ENCODE measurements around the gene FKBP2.
"Not testable (repeated sequence)": the region's sequence is repeated elsewhere in the genome, so short reads cannot be mapped to it uniquely, and the experiment has no call there.

Gene FKBP2

DNA sequence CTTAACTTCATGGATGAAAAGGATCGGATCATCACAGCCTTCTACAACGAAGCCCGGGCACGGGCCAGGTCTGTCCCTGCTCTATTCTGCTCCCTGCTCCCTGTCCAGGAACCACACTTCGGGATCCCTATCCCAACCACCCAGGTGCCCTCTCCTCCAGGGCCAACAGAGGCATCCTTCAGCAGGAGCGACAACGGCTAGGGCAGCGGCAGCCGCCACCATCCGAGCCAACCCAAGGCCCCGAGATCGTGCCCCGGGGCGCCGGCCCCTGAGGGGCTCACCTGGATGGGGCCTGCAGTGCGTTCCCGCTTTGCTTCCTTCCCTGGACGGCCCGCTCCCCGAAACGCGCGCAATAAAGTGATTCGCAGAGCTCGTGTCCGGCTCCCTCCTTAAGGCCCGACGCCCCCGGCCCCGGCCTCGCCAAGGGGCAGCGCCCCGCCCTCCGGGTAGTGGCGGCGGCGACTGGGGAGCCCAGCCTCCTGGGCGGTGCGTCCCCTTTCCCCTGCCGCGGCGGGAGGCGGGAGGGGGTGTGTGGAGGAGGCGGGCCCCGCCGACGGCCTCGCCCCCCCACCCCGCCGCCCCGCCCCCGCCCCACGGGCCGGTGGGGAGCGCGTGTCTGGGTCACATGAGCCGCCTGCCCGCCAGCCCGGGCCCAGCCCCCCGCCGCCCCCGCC lies 6.8 kb upstream of the FKBP2 start, which contains the start of gene VEGFB:
VEGFB (plus strand) TSS at position 672 of the 674 bp plus-strand sequence. CDS start 250 bp downstream, outside the sequence.
- DNase-seq (ENCODE audit: low read depth, low spot score) = no peak

DNA sequence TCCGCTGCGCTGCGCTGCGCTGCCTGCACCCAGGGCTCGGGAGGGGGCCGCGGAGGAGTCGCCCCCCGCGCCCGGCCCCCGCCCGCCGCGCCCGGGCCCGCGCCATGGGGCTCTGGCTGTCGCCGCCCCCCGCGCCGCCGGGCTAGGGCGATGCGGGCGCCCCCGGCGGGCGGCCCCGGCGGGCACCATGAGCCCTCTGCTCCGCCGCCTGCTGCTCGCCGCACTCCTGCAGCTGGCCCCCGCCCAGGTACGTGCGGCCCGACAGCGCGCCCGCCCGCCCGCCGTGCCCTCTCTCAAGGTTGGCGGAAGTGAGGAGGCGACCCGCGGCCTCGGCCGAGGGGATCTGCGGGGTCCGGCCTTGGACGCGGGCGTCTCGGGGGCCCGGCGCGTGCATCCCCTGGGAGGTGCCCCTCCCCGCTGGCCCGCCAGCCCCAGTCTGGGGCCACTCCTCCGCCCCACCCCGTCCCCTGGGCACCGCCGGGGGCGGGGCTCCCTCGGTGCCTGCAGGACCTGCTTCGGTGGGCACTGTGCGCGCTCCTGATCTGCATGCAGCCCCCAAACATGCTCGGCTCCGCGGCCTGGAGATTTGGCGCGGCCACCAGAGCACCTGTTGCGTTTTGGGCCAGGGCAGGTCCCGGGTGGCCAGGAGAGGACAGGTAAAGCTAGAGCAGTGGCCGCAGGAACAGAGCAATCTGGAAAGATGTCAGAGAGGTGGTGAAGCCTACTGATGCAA lies 6.1 kb upstream of the FKBP2 start:
- DNase-seq (ENCODE audit: low read depth, low spot score) = no peak

DNA sequence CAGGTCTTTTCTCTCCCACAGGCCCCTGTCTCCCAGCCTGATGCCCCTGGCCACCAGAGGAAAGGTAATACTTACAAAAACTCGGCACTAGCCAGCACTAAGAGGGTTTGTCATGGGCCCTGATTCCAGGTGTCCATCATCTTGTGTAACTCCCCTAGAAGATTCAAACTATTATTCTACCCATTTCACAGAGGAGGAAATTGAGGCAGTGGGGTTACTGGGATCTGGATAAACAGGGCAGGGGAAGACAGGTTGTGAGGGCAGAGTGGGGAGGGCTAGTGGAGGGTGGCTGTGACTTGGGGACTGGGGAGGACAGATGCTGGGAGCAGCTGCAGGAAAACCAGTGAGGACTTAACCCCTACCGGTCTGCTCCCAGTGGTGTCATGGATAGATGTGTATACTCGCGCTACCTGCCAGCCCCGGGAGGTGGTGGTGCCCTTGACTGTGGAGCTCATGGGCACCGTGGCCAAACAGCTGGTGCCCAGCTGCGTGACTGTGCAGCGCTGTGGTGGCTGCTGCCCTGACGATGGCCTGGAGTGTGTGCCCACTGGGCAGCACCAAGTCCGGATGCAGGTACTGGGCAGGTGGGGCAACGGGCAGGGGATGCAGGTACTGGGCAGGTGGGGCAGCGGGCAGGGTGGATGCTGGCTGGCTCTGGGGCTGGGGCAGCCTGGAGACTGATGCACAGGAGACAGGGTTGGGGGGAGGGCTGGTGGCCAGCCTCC lies 5.3 kb upstream of the FKBP2 start:
- DNase-seq (ENCODE audit: low read depth, low spot score) = no peak

DNA sequence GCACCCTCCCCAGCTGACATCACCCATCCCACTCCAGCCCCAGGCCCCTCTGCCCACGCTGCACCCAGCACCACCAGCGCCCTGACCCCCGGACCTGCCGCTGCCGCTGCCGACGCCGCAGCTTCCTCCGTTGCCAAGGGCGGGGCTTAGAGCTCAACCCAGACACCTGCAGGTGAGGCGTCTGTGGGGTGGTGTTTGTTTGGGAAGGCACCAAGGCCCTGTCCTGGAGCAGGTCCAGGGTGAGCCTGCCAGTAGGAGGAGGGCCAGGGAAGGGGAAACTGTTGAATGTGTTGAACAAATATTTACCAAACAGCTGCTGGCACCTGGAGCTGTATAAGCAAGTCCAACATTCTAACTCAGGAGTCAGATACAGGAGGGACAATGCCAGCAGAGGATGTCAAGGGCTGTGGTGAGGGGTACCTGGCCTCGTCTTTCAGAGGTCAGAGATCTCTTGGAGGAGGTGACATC lies 3.4 kb upstream of the FKBP2 start:
- no peak for DNase-seq (ENCODE audit: low read depth, low spot score)

DNA sequence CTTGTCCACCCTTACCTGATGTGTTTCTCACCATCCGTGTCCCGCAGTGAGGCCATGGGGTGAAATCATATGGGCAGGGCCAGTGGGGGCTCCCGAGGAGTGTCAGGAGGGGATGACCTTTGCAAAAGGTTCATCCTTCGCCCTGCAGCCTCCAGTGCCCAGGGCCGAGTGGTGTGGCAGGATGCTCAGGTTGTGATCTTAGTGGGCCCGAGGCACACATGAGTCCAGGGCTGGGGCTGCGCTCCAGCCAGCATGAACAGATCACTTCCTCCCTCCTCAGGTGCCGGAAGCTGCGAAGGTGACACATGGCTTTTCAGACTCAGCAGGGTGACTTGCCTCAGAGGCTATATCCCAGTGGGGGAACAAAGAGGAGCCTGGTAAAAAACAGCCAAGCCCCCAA lies 2.8 kb upstream of the FKBP2 start:
- DNase-seq (ENCODE audit: low read depth, low spot score) = no peak

DNA sequence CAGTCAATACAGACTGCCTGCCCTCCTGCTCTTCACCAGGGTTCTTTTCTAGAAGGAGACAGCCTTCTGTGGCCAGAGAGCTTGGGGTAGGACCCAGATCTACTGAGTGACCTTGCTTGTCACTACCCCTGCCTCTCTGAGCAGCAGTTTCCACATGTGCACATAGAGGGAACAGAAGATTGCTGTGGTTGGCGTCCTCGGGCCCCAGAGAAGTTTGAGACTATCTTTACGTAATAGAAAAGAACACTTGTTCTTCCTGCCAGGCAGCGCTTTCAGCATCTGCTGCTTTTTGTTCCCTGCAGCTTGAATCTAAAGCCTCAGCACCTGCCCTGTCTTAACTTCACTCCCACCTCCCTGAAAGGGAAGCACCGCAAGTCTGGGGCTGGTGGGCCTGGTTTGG lies 1.9 kb upstream of the FKBP2 start:
- DNase-seq (ENCODE audit: low read depth, low spot score) = no peak

DNA sequence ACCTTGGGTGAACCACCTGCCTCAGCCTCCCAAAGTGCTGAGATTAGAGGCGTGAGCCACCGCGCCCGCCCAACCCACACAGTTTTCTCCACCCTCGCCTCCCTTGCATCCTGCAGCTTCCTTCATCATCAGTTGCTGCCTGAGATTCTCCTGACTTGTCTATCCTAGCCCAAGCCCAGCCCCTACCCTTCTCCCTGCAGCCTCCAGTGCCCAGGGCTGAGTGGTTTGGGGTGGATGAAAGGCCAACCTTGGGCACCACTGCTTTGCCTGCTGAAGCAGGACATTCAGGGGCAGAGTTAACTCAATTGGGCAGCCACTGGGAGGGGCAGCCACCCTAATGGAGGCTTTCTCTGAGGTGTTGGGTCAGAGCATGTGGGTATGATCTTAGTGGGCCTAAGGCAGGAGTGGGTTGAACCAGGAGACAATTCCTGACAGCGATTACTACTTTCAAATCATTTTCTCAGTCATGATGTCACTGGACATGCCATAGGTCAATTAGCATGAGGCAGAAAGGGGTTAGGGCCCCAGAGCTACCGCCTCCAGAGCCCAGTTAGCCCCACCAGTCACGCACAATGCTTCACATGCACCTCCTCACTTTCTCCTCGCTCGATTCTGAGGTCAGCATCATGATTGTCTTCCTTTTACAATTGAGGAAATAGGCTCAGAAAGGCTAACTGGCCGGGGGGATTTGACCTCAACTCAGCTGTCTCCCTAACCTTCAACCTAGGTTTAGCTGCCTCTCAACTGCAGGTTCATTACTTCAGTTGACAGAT lies 1.0 kb upstream of the FKBP2 start:
- no peak for DNase-seq (ENCODE audit: low read depth, low spot score)

DNA sequence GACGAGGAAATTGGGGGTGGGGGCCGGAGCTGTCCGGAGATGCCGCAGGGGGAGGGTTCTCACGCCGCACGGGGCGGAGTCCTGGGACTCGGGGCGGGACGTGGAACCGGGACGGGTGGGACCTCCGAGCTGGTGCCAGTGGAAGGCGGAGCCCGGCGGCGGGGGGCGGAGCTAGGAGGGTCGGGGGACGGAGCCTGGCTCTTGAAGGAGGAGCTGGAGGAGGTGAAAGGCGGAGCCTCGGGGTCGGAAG lies 271 bp downstream of the FKBP2 start:
- no peak for DNase-seq (ENCODE audit: low read depth, low spot score)

DNA sequence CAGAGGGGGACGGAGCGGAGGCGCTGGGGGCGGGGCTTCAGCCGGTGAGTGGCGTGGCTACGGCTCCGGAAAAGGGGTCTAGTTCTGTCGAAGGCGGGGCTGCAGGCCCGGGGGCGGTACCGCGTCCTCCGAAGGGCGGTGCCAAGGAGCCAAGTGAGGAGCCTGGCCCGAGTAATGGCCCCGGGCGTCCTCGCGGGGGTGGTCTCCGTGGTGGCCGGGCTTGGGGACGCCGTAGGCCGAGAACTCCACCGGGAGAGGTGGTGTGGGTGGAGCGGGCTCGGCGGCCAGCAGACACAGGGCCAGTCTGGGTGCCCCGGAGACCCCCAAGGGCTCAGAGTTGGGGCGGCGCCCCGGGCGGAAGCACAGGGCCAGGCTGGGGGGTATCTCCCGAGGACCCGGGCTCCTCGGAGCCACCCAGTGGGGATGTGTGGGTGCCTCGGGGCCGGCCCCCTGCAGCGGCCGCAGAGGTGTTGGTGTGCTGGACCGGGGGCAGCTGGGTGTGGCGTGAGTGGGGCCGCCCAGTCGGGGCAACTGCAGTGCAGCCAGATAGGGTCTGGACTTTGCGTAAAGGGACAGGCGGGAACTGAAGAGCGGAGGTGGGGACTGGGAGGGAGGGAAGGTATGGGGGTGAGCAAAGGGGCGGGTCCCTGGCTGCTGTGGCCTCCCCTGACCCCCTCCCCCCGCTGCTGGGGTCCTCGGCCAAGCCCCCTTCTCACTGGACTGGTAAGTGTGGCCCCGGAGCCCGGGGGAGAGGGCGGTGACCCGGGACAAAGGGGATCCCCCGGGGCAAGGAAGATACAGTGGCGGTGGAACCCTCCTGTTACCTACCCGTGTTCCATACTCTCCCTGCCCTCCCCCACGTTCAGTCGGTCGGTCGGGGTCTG lies 838 bp downstream of the FKBP2 start:
- DNase-seq (ENCODE audit: low read depth, low spot score) = no peak

DNA sequence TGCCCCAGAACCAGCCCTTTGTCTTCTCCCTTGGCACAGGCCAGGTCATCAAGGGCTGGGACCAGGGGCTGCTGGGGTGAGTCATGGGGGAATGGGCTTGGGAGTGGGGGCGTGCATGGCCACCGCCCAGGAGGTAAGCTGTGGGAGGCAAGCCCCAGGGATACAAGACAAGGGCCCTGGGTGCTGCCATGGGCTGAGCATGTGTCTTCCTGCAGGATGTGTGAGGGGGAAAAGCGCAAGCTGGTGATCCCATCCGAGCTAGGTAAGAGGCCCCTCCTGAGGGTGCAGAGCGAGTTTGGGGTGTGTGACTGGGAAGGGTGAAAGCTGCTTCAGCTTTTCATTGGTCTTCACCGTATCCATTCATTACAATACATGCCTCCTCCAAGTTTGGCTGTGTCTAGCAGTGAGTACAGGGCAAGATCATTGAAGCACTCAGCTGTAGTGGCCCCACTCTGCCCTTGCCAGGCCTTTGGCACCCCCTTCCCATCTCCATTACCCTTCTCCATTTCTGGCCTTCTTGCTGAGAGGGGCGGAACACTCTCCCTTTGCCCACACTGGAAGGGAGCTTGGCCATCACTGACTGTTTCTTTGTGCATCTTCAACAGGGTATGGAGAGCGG lies 2.5 kb downstream of the FKBP2 start:
- DNase-seq (ENCODE audit: low read depth, low spot score) = no peak

DNA sequence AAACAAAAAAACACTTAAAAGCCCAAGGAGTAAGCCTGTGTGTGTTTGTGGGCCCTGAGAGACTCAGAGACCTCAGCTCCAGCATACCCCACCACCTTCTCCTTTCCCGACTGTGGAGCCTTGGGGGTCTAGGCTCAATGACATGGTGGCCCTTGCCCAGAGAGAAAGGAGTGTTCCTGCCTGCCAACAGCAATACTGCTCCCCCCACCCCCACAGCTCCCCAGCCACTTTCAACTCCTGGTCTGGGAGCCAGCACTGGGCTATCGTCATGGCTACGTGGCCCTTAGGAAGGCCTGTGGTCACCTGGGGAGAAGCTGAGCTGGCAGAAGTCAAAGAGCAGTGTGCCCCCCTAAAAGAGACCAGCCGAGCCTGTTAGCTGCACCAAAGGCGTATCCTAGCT lies 3.2 kb downstream of the FKBP2 start:
- DNase-seq (ENCODE audit: low read depth, low spot score) = no peak

DNA sequence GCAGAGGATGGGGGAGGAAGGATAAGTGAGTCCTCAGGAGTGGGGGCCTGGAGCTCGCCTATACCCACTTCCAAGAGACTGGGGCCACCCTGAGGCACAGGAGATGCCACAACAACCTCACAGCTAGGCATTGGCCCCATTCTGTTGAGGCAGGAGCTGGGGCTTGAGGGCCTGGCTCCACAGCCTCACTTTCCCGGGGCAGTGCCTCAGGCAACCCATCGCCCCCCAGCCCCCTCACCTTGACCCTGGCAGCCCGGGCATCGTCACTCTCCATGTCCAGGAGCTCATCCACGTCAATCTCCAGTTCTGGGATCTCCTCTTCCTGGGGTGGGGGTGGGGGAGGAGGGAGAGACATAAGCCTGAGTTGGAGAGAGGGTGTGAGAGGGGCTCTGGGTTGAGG lies 4.1 kb downstream of the FKBP2 start:
- no peak for DNase-seq (ENCODE audit: low read depth, low spot score)

DNA sequence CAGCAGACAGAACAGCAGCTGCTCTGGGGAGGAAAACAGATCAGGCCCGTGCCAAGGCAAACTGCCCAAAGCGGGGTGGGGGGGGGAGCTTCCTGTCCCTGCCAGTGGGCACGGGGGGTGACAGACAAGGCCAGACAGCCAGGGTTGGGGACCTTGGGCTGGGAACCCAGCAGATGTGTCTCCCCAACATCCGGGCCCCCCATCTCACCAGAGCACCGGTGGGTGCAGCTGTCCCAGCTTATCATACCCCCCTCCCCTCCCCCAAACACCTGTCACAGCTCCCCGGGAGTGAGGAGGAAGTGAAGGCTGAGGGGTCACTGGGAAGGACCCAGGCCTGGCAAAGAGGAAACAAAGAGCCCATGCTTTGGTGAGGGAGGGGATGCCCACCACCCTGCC lies 4.5 kb downstream of the FKBP2 start:
- DNase-seq (ENCODE audit: low read depth, low spot score) = no peak

DNA sequence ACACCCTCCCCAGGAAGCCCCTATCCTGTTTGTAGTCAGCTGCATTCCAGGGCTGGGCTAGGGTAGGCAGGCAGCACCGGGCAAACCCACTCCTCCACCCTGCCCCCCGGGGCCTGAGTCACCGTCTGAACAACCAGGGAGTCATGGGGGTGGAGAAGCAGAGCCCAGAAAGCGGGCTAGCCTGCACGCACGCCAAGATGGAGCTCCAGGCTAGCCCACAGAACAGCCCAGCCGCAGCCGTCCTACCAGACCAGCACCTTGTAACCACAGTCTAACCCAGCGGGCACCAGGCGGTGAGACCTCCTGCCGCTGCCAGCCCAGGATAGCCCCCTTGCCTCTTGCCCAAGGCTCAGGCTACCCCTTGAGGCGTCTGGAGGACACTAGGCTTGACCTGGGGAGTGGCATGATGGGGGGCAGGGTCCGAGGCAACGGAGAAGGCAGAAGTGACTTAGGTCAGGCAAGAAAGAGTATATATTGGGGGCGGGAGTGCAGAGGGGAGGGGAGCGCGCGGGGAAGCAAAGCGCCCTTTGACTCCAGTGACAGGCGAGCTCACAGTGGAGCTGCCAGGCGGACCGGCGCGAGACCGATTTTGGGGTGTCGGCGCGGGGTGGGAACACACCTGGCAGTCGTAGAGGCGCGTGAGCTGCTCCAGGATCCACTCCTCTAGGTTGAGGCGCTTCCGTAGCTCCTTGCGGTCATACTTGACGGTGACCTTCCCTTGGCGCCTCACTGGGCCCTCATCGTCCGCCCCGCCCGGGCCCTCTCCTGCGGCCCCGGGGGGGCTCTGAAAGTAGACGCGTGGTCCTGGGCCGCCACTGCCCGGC lies 5.1 kb downstream of the FKBP2 start:
- no peak for DNase-seq (ENCODE audit: low read depth, low spot score)

DNA sequence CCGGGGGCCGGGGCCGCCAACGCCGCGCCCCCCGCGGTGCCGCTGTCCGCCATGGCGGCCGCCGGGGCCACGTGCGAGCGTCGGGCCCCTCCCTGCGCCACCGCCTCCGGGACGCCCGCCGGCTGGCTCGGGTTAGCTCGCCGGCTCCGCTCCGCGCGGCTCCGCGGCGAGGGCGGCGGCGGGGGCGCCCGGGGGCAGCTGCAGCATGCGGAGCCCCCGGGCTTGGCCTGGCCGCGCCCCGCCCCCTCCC lies 5.7 kb downstream of the FKBP2 start:
- not testable (repeated sequence) for DNase-seq (ENCODE audit: low read depth, low spot score)

DNA sequence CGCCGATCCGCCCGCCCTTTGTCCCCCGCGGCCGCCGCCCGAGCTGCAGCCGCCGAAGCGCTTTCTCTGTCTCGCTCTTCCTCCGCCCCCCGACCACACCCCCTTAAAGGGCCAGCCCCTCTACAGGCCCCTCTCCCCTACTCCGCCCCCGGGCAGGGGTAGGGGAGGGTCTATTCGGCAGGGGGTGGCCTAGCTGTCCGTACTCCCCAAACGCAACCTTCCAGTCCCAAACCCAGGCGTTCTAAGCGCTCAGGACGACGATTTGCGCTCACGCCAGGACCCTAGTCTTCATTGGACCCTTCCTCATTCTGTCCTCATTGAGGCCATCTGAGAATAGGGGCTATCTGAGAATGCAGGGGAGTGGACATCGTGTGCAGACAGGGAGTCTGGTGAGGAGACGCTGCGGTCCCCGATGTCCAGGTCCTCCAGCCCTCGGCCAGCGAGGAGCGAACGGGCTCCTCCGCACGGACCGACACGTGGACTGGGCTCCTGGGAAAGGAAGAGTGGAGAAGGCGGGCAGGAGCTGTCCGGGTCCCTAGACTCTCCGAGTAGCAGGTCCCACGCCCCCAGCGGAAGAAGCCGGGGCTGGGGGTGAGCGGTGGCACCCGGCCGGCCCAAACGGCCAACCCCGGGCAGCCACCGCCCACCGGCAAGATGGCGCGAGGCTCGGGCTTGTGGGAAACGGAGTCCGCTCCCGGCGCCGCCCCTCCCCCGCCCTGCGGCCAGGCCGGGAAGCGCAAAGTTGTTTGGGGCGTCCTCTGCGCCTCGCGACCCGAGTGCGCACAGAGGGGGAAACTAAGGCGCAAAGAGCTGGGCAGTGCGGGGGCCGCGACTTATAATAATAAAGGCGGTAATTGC lies 6.2 kb downstream of the FKBP2 start, which contains the start of gene PPP1R14B:
PPP1R14B (minus strand) TSS at position 73 of the 858 bp plus-strand sequence. CDS start 270 bp downstream, outside the sequence.
- DNase-seq (ENCODE audit: low read depth, low spot score) = no peak

DNA sequence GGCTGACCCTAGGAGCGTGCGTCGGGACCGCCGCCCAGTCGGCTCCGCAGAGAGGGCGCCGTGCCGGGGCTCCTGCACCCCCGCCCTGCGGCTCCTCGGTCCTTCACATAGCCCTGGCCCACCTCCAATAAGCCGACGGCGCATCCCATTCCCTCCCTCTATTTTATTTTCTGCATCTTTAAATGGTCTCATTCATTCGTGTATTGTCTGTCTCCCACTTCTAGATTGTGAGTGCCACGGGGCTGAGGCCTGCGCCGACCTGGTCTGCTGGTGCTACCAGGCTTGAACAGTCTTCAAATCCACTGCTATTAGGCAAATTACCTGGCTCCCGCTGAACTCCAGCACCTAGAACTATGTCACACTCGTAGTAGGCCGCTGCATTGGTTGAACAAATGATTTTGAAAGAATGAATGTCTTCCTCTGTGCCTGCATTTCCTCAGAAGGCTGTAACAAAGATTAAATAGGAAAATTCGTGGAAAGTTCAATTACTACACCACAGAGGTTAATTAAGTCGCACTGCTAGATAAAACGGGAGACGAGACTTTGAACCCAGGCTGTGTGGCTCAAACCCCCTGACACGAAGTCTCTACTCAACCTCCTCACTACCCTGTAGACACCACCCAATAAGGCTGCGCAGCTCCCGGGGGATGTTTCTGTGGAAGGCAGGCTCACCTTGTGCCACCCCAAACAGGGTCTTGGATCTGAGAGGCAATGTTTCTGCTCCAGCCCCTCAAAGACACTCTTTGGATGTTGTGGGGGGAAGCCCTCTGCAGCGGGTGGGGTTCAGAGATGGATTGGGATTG lies 7.0 kb downstream of the FKBP2 start:
- no peak for DNase-seq (ENCODE audit: low read depth, low spot score)

DNA sequence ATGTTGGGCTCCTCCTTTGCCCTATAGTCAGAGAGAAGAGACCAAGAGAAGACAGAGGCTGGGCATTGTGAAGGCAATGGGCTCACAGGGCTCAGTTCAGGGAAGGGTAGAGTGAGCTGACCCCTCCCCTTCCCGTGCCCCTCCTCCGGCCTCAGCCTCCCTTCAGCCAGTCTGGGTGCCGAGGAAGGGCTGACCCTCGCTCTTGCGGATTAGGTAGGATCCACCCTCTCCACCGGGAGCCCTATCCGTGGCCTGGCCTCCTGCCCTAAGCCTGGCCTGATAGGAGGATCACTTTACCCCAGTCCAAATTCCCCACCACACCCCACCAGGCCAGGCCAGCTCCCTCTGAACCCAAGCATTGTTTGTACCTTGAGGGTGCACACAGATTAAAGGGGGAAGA lies 7.7 kb downstream of the FKBP2 start:
- no peak for DNase-seq (ENCODE audit: low read depth, low spot score)

Measured in iPS DF 19.7 (cell line).